HepG2 (cell line): Measurements from ENCODE around the gene RBP5. TPM values are rescaled to one million over a fixed set of nuclear protein-coding genes. Genes with fewer than 3 reads are reported as not detected.

ENCODE experiments used
- ARID2 ChIP-seq: sonication (generic); formaldehyde crosslinking; IDR thresholded peaks from 2 replicates; pipeline ENCODE4 v1.8.1; 2022; ENCODE audit warnings: mild to moderate bottlenecking, missing genetic modification reagents, borderline replicate concordance
- CBFB ChIP-seq: sonication (generic); formaldehyde crosslinking; IDR thresholded peaks from 2 replicates; pipeline ENCODE4 v1.4.0; 2020; ENCODE audit warnings: missing genetic modification reagents
- GATA4 ChIP-seq: sonication (generic); IDR thresholded peaks from 2 replicates; pipeline ENCODE4 v1.6.1; 2016; ENCODE audit warnings: antibody characterized with exemption, low read depth, borderline replicate concordance
- JUND ChIP-seq: sonication (generic); formaldehyde crosslinking; IDR thresholded peaks from 2 replicates; pipeline ENCODE4 v1.8.0; 2022; ENCODE audit warnings: mild to moderate bottlenecking, missing genetic modification reagents
- POLR2A ChIP-seq, 2 experiments: IDR thresholded peaks; 2 replicates each; pipeline ENCODE4 v1.6.1; 2011; ENCODE audit warnings: low read depth in 2 of 2, low read length in 2 of 2, mild to moderate bottlenecking in 1 of 2, moderate library complexity in 1 of 2; ENCODE audit not compliant: insufficient read depth in 1 of 2
- RBM22 ChIP-seq: fragments of 200-400 bp; formaldehyde crosslinking; optimal IDR thresholded peaks from 2 replicates; pipeline ENCODE3; 2017; ENCODE audit warnings: mild to moderate bottlenecking, low read length, moderate library complexity
- REPIN1 ChIP-seq: sonication (generic); formaldehyde crosslinking; IDR thresholded peaks from 2 replicates; pipeline ENCODE4 v1.8.0; 2022; ENCODE audit warnings: missing genetic modification reagents, low read depth, mild to moderate bottlenecking, borderline replicate concordance
- SIX1 ChIP-seq: sonication (generic); formaldehyde crosslinking; IDR thresholded peaks from 2 replicates; pipeline ENCODE4 v1.4.0; 2020; ENCODE audit warnings: missing genetic modification reagents, borderline replicate concordance
- SOX13 ChIP-seq, 3 experiments: fragments of 450-650 bp in 1 of 3; sonication (generic) in 1 of 3; formaldehyde crosslinking in 1 of 3; IDR thresholded peaks in 2 of 3; conservative IDR thresholded peaks in 1 of 3; 2 replicates each; pipeline versions ENCODE4 v1.5.0 to v1.6.1; 2016 to 2020; ENCODE audit warnings: antibody characterized with exemption in 1 of 3, mild to moderate bottlenecking in 1 of 3, missing compliant biosample characterization in 1 of 3, missing genetic modification reagents in 1 of 3, moderate library complexity in 1 of 3
- ZFP62 ChIP-seq: sonication (generic); formaldehyde crosslinking; IDR thresholded peaks from 2 replicates; pipeline ENCODE4 v1.4.0; 2020; ENCODE audit warnings: missing genetic modification reagents
- ZKSCAN1 ChIP-seq: fragments of 150-350 bp; IDR thresholded peaks from 2 replicates; pipeline ENCODE4 v1.6.1; 2014; ENCODE audit warnings: low read length
- ZNF432 ChIP-seq: sonication (generic); formaldehyde crosslinking; IDR thresholded peaks from 2 replicates; pipeline ENCODE4 v1.5.0; 2020; ENCODE audit warnings: missing genetic modification reagents, mild to moderate bottlenecking, borderline replicate concordance
- ZNF446 ChIP-seq: sonication (generic); formaldehyde crosslinking; IDR thresholded peaks from 2 replicates; pipeline ENCODE4 v1.5.0; 2020; ENCODE audit warnings: mild to moderate bottlenecking, missing genetic modification reagents
- ZNF484 ChIP-seq: sonication (generic); formaldehyde crosslinking; IDR thresholded peaks from 2 replicates; pipeline ENCODE4 v1.5.1; 2020; ENCODE audit warnings: mild to moderate bottlenecking, low read depth, missing genetic modification reagents, borderline replicate concordance
- ZNF577 ChIP-seq: sonication (generic); formaldehyde crosslinking; IDR thresholded peaks from 2 replicates; pipeline ENCODE4 v1.4.0; 2020; ENCODE audit warnings: mild to moderate bottlenecking, low read depth, missing genetic modification reagents, borderline replicate concordance
- ZSCAN31 ChIP-seq: sonication (generic); formaldehyde crosslinking; IDR thresholded peaks from 2 replicates; pipeline ENCODE4 v1.5.0; 2020; ENCODE audit warnings: low read depth, mild to moderate bottlenecking, missing genetic modification reagents
- polyA plus RNA-seq, 8 experiments: library from polyadenylated mRNA; depleted of rRNA in 3 of 8; stranded (reverse) in 7 of 8; unstranded in 1 of 8; fragments of >200 nt; fragmentation: Illumina TruSeq in 4 of 8; extraction: Trizol in 4 of 8; gene quantifications; 2 replicates each; pipeline versions ENCODE4 v1.2.1 to v1.2.3, GENCODE V29; 2011 to 2016; ENCODE audit warnings: low read depth in 4 of 8, missing spikeins in 1 of 8, mixed read lengths in 1 of 8; ENCODE audit not compliant: insufficient read depth in 1 of 8
- total RNA-seq, 5 experiments: library from RNA; depleted of rRNA; stranded (reverse); fragments of >200 nt; fragmentation: Illumina TruSeq; extraction: Trizol; gene quantifications; 2 replicates each; pipeline ENCODE4 v1.2.3, GENCODE V29; 2016; ENCODE audit warnings: low read depth in 1 of 5
- TF ChIP-seq, protein P1 (sequence below): sonication (generic); formaldehyde crosslinking; IDR thresholded peaks from 2 replicates; pipeline ENCODE4 v1.5.1; 2020; ENCODE audit warnings: missing genetic modification reagents, mild to moderate bottlenecking, borderline replicate concordance
- TF ChIP-seq, protein P2 (sequence below): sonication (generic); formaldehyde crosslinking; IDR thresholded peaks from 2 replicates; pipeline ENCODE4 v1.4.0; 2020; ENCODE audit warnings: missing genetic modification reagents
- TF ChIP-seq, protein P3 (sequence below): sonication (generic); formaldehyde crosslinking; IDR thresholded peaks from 2 replicates; pipeline ENCODE4 v1.8.1; 2023; ENCODE audit warnings: missing genetic modification reagents, inconsistent platforms, borderline replicate concordance
- TF ChIP-seq, protein P4 (sequence below): sonication (generic); formaldehyde crosslinking; IDR thresholded peaks from 2 replicates; pipeline ENCODE4 v1.4.0; 2020; ENCODE audit warnings: missing genetic modification reagents

The RBP5 gene
- total and polyA plus RNA-seq, 2 of the 13 experiments (the other 11 are each of a cell fraction or from before 2014, with no cell fraction given): 13.8 to 19.8 TPM

DNA sequence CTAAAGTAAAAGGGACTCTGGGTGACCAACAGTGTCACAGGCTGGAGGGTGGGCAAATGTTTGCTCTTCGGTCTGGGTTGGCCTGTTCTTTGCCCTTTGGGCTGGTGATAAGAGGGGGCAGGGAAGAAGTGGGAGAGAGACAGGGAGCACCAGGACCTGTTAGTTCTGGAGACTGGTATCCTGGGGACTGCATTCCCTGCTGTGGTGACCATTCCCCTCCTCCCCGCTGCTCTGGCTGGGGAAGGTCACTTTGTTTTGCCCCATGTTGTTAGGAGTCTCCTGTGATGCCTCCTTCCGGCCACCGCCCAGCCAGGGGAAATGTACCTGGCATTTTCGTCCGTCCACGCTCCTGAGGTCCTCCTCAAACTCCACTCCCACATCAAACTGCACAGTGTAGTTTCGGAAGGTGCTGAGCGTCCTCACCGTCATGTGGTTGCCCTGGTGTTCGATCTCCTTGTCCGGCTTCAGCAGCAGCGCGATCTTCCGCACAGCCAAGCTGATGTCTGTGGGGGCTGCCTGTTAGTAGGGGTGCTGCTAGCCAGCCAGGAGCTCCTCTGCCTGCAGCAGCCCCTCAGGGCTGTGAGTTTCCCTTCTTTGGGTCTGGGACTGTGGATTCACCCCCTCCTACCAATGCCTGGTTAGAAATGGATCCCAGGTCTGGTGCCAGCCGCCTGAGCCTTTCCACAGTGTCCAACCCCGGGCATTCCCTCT, 618 bp downstream of the RBP5 start (continued):
- TF ChIP-seq, protein P1, sequence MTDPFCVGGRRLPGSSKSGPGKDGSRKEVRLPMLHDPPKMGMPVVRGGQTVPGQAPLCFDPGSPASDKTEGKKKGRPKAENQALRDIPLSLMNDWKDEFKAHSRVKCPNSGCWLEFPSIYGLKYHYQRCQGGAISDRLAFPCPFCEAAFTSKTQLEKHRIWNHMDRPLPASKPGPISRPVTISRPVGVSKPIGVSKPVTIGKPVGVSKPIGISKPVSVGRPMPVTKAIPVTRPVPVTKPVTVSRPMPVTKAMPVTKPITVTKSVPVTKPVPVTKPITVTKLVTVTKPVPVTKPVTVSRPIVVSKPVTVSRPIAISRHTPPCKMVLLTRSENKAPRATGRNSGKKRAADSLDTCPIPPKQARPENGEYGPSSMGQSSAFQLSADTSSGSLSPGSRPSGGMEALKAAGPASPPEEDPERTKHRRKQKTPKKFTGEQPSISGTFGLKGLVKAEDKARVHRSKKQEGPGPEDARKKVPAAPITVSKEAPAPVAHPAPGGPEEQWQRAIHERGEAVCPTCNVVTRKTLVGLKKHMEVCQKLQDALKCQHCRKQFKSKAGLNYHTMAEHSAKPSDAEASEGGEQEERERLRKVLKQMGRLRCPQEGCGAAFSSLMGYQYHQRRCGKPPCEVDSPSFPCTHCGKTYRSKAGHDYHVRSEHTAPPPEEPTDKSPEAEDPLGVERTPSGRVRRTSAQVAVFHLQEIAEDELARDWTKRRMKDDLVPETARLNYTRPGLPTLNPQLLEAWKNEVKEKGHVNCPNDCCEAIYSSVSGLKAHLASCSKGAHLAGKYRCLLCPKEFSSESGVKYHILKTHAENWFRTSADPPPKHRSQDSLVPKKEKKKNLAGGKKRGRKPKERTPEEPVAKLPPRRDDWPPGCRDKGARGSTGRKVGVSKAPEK (CRISPR knock-in tag): 0 out of 2 replicates have a peak, but pooled peaks have one; percentile 87
- TF ChIP-seq SOX13 (IDR thresholded peaks at IDR 0.05): peak; percentile 36; the same call in 1 of the 2 replicates
- TF ChIP-seq SOX13 (CRISPR knock-in tag; conservative IDR thresholded peaks at IDR 0.05 in 1 of 2, IDR thresholded peaks at IDR 0.05 in 1 of 2): peak in 1 of 2 experiments; percentile 37; a peak in 1 of 4 replicates
- TF ChIP-seq, protein P2, sequence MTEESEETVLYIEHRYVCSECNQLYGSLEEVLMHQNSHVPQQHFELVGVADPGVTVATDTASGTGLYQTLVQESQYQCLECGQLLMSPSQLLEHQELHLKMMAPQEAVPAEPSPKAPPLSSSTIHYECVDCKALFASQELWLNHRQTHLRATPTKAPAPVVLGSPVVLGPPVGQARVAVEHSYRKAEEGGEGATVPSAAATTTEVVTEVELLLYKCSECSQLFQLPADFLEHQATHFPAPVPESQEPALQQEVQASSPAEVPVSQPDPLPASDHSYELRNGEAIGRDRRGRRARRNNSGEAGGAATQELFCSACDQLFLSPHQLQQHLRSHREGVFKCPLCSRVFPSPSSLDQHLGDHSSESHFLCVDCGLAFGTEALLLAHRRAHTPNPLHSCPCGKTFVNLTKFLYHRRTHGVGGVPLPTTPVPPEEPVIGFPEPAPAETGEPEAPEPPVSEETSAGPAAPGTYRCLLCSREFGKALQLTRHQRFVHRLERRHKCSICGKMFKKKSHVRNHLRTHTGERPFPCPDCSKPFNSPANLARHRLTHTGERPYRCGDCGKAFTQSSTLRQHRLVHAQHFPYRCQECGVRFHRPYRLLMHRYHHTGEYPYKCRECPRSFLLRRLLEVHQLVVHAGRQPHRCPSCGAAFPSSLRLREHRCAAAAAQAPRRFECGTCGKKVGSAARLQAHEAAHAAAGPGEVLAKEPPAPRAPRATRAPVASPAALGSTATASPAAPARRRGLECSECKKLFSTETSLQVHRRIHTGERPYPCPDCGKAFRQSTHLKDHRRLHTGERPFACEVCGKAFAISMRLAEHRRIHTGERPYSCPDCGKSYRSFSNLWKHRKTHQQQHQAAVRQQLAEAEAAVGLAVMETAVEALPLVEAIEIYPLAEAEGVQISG (CRISPR knock-in tag): no peak; the same call in 1 of the 2 replicates
- TF ChIP-seq CBFB (CRISPR knock-in tag): no peak
- TF ChIP-seq, protein P3, sequence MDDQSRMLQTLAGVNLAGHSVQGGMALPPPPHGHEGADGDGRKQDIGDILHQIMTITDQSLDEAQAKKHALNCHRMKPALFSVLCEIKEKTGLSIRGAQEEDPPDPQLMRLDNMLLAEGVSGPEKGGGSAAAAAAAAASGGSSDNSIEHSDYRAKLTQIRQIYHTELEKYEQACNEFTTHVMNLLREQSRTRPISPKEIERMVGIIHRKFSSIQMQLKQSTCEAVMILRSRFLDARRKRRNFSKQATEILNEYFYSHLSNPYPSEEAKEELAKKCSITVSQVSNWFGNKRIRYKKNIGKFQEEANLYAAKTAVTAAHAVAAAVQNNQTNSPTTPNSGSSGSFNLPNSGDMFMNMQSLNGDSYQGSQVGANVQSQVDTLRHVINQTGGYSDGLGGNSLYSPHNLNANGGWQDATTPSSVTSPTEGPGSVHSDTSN (CRISPR knock-in tag): no peak
- no peak for TF ChIP-seq ZFP62
- peak; percentile 39; the same call in 1 of the 2 replicates for TF ChIP-seq ZSCAN31 (CRISPR knock-in tag)
- TF ChIP-seq SIX1 (CRISPR knock-in tag): no peak
- no peak for TF ChIP-seq ZKSCAN1
- 0 out of 2 replicates have a peak, but pooled peaks have one; percentile 52 for TF ChIP-seq REPIN1 (CRISPR knock-in tag)
- no peak for TF ChIP-seq JUND (CRISPR knock-in tag)
- TF ChIP-seq GATA4: no peak
- TF ChIP-seq ZNF484 (CRISPR knock-in tag): no peak
- TF ChIP-seq POLR2A (IDR thresholded peaks at IDR 0.05; ENCODE audit: insufficient read depth in 1 of 2, low read depth in 2 of 2, low read length in 2 of 2): peak; percentile 41 to 79; a peak in 3 of 4 replicates
- TF ChIP-seq ZNF577: no peak
- no peak for TF ChIP-seq ZNF446 (CRISPR knock-in tag)
- TF ChIP-seq RBM22: no peak
- TF ChIP-seq, protein P4, sequence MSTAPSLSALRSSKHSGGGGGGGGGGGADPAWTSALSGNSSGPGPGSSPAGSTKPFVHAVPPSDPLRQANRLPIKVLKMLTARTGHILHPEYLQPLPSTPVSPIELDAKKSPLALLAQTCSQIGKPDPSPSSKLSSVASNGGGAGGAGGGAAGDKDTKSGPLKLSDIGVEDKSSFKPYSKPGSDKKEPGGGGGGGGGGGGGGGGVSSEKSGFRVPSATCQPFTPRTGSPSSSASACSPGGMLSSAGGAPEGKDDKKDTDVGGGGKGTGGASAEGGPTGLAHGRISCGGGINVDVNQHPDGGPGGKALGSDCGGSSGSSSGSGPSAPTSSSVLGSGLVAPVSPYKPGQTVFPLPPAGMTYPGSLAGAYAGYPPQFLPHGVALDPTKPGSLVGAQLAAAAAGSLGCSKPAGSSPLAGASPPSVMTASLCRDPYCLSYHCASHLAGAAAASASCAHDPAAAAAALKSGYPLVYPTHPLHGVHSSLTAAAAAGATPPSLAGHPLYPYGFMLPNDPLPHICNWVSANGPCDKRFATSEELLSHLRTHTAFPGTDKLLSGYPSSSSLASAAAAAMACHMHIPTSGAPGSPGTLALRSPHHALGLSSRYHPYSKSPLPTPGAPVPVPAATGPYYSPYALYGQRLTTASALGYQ (CRISPR knock-in tag): no peak
- no peak for TF ChIP-seq ARID2
- no peak for TF ChIP-seq ZNF432 (CRISPR knock-in tag)
